Measurements from ENCODE around the gene EXOC2.

EXOC2 gene

DNA sequence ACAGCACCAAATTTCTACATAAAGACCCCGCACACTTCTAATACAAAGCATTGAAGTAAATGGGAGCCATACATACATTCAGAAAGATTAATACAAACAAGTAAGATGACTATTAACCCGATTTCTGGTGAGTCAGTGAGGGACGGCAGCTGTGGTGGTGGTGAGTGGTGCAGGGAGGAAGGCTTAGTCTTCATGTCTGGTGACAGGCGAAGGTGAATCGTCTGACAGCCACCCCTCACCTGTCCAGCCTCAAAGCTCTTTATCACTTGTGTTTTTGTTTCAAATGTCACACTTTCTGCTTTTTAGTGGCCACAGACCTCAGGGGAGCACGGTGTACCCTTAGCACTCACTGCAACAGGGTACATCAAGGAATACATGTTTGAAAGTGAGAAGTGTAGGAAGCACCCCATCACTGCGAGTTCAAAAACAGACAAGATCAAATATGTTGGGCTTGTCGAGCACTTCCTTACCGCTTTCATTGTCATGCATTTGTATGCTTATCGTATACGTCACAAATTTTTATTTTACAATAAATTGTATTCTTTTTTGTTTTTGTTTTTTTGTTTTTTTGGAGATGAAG lies 237.8 kb downstream of the EXOC2 start:
- Histone ChIP-seq H3K27ac (no peak overlapping the region), H3K9me3 (no peaks in the 10 kb centered on the region), H3K4me3 (no peak overlapping the region), H3K36me3 (no peaks in the 10 kb centered on the region), H3K4me1 (no peaks in the 10 kb centered on the region), H3K27me3 (peaks cover 0 to 8% of the 10 kb centered on the region in 2 donors)
- intact Hi-C loops (cut with DNase I; ENCODE audit: low total_unique reads), result no loop called here
- TF ChIP-seq, protein P1, sequence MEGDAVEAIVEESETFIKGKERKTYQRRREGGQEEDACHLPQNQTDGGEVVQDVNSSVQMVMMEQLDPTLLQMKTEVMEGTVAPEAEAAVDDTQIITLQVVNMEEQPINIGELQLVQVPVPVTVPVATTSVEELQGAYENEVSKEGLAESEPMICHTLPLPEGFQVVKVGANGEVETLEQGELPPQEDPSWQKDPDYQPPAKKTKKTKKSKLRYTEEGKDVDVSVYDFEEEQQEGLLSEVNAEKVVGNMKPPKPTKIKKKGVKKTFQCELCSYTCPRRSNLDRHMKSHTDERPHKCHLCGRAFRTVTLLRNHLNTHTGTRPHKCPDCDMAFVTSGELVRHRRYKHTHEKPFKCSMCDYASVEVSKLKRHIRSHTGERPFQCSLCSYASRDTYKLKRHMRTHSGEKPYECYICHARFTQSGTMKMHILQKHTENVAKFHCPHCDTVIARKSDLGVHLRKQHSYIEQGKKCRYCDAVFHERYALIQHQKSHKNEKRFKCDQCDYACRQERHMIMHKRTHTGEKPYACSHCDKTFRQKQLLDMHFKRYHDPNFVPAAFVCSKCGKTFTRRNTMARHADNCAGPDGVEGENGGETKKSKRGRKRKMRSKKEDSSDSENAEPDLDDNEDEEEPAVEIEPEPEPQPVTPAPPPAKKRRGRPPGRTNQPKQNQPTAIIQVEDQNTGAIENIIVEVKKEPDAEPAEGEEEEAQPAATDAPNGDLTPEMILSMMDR (IDR thresholded peaks at IDR 0.05), result no peak
- DNase-seq, result no peak

DNA sequence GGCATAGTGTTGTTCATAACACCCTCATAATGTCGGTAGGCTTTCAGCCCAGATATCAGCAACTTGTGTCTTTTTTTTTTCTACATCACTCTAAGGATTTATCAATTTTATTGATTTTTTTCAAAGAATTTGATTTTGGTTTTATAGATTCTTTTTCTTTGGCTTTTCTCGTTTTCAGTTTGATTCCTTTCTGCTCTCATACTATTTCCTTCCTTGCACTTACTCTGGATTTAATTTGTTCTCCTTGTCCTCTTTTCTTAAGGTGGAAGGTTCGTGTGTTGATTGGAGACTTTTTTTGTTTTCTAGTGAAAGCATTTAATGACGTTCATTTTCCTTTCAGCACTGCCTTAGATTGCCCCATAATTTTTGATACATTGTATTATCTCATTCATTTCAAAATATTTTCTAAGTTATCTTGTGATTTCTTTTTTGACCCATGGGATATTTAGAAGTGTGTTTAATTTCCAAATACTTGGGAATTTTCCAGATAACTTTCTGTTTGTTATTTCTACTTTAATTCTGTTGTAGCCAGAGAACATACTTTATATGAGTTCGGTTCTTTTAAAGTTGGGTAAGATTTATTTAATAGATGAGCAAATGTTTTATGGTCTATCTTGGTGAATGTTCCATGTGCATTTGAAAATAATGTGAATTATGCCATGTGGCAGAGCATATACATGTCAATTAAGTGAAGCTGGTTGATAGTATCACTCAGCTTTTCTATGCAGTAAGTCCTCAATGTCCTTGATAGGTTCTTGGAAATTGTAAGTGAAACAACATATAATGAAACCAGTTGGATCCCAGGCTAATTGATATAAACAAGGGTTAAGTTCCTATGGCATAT lies 238.6 kb downstream of the EXOC2 start:
- H3K27ac ChIP-seq, result no peak overlapping the region
- intact Hi-C loops (cut with DNase I; ENCODE audit: low total_unique reads), result no loop called here
- no peak for DNase-seq
- H3K4me3 ChIP-seq, result no peak overlapping the region
- H3K27me3 ChIP-seq, result peaks cover 0 to 8% of the 10 kb centered on the region in 2 donors
- H3K36me3 ChIP-seq, result no peaks in the 10 kb centered on the region
- no peaks in the 10 kb centered on the region for H3K9me3 ChIP-seq
- no peaks in the 10 kb centered on the region for H3K4me1 ChIP-seq
- TF ChIP-seq, protein P1 (IDR thresholded peaks at IDR 0.05), result no peak

DNA sequence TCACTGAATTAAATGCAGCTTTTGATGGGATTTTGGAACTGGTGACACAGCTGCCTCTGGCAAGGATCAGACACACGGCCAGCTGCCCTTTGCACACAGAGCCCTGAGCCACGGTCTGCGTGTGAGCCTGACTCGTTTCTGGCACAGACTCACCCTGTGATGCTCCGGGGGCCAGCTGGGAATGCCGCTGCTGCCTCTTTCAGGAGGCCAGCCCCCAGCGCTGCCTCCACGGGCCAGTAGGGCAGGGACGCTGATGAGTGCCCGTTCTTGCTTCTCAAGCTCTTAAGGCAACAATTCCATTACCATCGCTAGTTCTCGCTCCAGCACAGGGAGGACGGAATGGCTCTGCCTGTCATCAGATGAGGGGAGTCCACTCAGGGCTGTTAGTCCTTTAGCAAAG lies 239.8 kb downstream of the EXOC2 start:
- DNase-seq, result peak in 1 of 2 donors; percentile 60
- H3K36me3 ChIP-seq, result no peaks in the 10 kb centered on the region
- H3K4me1 ChIP-seq, result no peaks in the 10 kb centered on the region
- H3K9me3 ChIP-seq, result no peaks in the 10 kb centered on the region
- intact Hi-C loops (cut with DNase I; ENCODE audit: low total_unique reads), result no loop called here
- peaks cover 0 to 8% of the 10 kb centered on the region in 2 donors for H3K27me3 ChIP-seq
- H3K4me3 ChIP-seq, result no peak overlapping the region
- TF ChIP-seq, protein P1 (IDR thresholded peaks at IDR 0.05), result no peak
- no peak overlapping the region for H3K27ac ChIP-seq

DNA sequence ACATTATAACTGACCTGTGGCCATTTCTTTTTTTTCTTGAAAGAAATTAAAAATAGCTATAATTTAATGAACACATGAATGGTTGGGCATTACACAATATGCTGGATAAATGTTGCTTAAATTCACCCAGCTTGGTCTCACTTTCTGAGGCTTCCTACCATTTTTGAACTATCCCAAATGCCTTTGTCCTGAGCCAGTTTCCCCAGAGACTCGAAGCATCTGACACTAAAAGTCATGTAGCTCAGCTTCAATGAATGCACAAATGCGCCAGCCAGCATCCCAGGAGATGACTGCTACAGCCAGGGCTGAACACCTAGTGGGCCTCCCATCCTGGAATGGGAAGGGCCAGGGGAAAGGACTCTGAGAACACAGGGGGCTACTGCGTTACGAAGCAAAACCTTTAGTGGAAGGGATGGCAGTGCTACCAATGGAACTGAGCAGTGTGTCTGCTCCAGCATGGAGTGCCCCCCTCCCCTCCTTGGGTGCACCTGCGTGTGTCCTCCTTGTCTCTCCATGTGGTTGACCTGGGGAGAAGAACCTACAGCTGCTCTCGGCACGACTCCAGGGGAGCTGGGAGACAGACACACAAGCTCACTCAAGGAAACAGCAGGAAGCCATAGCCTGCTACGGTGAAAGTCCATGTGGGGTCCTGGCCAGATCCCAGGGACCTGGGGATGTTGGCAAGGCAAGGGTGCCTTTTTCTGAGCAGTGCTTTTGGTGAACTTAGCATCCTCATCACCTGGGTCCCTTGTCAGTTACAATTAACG lies 240.5 kb downstream of the EXOC2 start:
- no peak for DNase-seq
- H3K27ac ChIP-seq, result no peak overlapping the region
- H3K9me3 ChIP-seq, result no peaks in the 10 kb centered on the region
- H3K4me1 ChIP-seq, result no peaks in the 10 kb centered on the region
- intact Hi-C loops (cut with DNase I; ENCODE audit: low total_unique reads), result no loop called here
- H3K4me3 ChIP-seq, result no peak overlapping the region
- TF ChIP-seq, protein P1 (IDR thresholded peaks at IDR 0.05), result no peak
- peaks cover 0 to 8% of the 10 kb centered on the region in 2 donors for H3K27me3 ChIP-seq
- H3K36me3 ChIP-seq, result no peaks in the 10 kb centered on the region

DNA sequence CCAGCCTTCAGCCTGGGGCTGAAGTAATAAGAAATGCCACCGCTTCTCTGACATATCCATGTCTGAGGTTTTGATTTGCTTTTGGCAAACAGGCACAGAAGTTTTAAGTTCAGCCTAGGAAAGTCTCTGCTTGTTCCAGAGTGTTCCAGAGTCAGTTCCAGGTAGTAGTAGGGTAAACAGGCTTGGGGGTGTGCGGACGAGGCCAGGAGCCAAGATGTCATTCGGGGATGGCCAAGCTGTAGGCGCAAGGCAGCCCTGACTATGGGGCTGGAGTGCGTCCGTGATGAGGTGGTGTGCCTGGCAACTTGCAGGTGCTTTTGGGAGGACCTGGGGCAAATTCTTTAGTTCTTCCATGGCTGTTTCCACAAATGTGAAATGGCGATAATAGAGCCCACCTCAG lies 241.1 kb downstream of the EXOC2 start:
- Histone ChIP-seq H3K4me3 (no peak overlapping the region), H3K9me3 (no peaks in the 10 kb centered on the region), H3K27ac (no peak overlapping the region), H3K36me3 (no peaks in the 10 kb centered on the region), H3K4me1 (no peaks in the 10 kb centered on the region), H3K27me3 (peaks cover 0 to 11% of the 10 kb centered on the region in 2 donors)
- intact Hi-C loops (cut with DNase I; ENCODE audit: low total_unique reads), result no loop called here
- no peak for DNase-seq
- TF ChIP-seq, protein P1 (IDR thresholded peaks at IDR 0.05), result no peak
